HG03280 (cell line): ENCODE results near the gene MATN1.
A peak's percentile ranks its signal among the peaks of the same experiment; 100 is the strongest.

Experiments
- ATAC-seq: cut with Tn5 transposase; IDR thresholded peaks from one replicate; pipeline ENCODE4 v1.9.1; 2021; ENCODE audit warnings: mild to moderate bottlenecking, moderate library complexity; ENCODE audit not compliant: unreplicated experiment

MATN1 gene

DNA sequence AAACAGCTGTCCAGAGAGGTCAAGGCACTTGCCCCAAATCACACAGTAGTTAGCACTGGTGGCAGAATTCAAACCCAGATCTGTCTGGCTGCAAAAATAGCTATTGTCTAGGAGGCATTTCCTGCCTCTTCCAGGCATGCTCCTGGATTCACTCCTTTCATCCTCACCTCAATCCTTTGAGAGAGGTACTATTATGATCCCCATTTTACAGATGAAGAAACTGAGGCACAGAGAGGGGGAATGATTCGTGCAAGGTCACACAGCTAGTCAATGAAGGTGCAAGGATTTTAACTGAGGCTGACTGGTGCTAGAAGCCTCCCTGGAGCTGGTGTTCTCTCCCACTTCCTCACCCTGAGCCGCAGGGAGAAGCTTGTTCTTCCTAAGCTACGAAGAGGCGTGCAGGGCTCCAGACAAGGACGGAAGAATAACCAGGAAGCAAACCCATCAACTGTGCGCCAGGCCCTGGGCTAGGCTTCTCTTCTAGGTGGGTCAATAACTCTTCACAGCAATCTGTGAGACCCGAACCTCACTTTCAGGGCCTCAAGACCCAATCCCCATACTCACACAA, 34.8 kb upstream of the MATN1 start:
- ATAC-seq: no peak

DNA sequence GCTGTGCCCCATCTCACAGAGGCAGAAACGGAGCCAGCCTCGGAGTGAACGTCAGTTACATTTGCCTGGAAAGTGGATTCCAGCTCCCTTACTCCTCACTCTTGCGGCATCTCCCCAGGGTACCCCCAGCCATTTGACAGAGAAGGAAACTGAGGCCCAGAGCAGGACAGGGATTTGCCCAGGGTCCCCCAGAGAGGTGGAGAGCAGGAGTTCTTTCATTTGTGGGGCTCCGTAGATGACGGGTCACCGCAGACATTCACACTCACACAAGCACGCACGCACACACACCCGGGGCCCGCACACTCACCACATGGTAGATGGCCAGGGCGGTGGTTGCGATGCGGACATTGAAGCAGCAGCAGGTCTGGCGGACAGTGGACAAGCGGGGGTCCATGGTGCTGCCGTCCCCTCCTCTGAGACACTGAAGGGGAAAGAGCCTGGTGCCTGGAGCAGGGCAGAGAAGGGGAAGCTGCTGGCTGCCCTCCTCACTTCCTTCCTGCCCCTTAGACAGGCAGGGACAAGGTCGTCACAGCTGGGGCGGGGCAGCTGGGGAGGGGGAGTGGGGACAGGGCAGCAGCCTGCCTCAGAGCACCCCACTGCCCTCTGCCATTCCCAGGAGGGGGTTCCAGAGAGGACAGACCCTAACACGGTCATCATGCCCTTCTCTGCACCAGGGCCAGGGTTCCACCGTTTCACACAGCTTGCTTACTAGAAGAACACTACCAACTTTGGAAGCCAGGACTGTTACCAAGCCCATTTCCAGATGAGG, 34.2 kb upstream of the MATN1 start, which contains the start of gene LAPTM5:
Gene LAPTM5 (minus strand): TSS at position 423 of the 769 bp plus-strand sequence. CDS start 29 bp downstream, at position 394.
- ATAC-seq: no peak

DNA sequence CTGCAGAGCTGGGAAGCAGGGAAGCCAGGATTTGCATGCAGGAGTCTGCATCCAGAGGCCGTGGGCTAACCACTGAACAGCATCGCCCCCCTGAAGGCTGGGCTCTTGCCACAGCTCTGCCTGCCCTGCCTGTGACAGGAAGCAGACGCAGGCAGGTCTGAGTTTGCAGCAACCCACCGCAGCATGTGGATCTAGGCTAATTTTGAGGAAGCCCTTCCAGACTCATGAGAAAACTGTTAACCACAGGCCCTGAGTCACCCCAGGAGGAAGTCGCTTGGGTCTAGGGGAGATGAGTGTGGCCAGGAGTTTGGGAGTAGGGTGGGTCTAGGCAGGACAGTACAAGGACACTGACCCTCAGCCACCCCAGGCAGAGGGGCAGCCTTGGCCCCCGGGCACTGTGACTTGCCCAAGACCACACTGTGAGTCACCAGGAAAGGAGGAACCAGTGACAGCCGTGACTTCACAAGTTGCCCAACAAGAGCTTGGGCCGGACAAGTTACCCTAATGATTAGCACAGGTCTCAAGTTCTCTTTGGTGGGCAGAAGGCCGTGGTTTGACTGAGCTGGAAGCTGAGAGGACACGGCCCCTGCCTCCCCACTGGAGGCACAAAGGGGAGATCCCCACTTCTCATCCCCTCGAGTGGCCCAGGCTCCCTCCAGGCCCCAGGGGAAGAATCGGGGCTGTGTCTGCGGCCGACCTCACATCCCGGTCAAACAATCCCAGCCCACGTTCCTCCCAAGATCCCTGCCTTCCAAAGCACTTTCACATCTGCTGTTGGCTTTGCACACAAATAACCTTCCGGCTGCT, 33.4 kb upstream of the MATN1 start:
- no peak for ATAC-seq

DNA sequence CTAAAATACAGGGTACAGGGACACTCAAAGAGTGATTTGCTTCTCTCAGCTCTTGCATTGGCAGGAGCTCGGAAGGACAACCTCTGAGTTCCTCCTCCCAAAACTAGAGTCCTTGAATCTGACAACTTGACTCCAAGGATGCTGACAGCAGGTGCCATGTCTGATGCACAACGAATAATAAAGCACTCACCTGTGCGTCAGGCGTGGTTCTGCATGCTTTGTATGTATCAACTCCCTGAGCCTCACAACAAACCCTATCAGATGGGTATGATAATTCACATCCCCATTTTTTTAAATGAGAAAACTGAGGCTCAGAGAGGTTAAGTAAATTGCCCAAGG, 32.8 kb upstream of the MATN1 start:
- no peak for ATAC-seq

DNA sequence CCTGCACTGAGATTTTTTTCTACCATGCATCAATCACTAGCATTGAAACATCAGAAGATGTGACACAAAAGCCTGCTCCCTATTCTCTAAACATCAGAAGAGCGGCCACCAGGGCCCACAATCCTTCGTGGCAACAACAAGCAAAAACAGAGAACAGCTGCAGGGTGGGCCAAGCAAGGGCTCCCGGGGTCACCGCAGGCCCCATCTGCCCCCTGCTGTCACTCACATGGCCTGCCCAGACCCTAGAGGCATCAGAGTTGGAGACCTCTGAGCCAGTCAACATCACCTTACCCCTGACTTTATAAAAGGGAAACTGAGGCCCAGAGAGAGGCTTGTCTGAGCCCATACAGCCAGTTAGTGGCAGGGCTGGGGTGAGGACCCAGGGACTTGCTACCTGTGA, 32.4 kb upstream of the MATN1 start:
- no peak for ATAC-seq

DNA sequence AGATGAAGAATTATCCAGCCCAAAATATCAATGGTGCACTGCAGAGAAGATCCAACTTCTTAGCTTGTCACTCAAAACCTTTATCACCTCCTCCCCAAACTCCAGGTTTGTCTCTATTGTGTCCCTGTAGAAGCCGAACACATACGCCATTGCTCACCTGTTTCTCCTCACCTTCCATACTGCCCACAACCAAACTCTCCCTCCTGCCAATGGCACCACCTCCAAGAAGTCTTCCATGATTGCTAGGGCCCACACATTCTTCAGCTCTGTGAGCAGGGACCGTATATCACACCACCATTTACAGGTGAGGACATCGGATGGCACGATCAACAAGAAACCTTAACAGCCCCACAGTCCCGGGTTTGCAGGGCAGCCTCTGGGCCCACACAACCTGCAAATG, 31.9 kb upstream of the MATN1 start:
- no peak for ATAC-seq

DNA sequence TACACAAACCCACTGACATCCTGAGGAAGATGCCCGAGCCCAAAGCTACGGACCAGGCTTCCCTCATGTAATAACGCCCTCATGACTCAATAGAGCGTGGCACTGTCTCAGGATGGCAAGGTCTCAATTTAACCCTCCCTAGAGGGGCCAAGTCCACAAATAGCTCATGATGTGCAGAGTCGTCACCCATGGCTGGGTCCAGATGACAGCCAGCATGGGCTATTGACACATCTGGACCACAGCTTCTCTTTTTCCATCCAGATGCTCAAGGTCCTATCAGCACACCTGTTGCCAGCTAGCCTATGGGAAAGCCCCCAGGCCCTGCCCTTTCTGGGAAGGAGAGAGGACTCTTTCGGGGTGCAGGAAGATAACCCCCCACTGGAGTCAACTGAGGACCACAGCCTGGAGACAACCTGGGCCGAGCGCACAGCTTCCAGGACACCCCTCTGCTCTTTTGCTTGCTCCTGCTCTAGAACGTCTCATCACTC, 31.3 kb upstream of the MATN1 start:
- ATAC-seq: peak; percentile 51

DNA sequence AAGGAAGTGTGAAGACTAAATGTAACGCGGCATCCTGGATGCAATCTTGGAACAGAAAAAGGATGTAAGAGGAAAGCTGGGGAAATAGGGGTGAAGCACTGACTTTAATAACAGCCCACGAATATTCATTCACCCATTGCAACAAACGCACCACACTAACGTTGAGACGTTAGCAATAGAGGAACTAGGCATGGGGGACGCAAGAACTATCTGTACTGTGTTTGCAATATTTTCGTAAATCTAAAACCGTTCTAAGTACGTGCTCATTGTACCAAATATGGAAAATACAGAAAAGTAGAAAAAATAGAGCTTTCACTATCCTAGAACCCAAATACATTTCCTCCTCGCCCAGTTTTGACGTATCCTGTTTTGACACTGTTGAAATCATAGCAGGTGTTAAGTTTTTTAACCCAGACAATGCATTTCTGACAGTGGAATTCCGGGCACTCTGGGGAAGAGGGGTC, 30.3 kb upstream of the MATN1 start:
- no peak for ATAC-seq

DNA sequence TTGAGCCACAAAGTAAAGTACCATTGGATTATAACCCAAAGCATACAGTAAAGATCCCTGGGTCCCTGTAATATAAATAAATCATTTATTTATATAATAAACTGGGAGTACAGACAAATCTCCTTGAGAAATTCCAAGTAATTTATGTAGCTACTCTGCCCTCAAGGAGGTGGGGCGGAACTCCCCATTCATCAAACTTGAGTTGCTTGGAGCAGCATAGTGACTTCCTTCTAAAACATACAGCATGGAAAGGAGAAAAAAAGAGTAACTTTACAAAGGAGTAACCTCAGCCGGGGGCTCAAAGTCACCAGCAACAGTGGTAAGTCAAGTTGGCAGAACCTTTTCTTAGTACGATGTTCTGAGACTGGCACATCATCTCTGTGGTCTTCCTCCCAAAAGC, 29.7 kb upstream of the MATN1 start:
- no peak for ATAC-seq

DNA sequence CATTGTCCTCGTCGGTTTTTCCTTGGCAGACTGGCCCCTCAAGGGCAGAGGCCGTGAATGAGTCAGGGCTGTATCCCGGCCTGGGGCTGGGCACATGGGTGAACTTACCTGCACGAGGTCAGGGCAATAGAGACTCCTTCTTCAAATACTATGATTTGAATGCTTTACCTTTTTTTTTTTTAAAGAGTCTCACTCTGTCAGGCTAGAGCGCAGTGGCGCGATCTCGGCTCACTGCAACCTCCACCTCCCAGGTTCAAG, 29.2 kb upstream of the MATN1 start:
- no peak for ATAC-seq

DNA sequence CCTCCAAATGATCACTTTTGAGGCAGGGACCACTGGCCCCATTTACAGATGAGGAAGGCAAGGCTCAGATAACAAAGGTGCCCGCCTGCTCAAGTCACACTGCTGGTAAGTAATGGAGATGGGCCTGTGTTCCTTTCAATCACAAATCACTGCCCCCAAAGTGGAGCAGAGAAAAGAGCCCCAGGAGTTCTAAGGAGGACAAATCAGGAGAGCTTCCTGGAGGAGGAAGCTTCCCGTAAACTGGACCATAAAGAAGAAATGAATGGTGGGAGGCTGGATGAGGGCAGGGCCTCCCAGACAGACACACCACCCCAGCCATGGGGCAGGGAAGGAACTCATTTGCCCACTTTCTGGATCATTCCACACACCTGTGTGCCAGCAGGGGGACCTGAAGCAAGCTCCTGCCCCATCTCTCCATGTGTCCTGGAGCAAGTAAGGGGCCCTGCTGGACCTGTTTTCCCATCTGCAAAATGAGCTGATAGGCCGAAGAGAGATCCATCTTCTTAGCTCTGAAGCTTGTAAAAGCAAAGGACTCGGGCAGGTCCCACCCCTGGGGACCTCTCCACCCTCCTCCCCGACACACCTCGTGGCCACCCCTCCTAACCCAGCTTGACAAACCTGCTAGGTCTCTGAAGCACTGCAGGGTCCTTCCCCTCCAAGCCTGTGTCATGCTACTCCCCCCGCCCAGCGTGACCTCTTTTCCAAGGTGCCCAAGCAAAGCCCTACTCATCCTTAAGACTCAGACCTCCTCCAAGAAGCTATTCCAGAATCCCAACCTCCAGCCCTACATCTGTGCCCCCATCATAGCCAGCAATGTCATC, 28.7 kb upstream of the MATN1 start:
- no peak for ATAC-seq

DNA sequence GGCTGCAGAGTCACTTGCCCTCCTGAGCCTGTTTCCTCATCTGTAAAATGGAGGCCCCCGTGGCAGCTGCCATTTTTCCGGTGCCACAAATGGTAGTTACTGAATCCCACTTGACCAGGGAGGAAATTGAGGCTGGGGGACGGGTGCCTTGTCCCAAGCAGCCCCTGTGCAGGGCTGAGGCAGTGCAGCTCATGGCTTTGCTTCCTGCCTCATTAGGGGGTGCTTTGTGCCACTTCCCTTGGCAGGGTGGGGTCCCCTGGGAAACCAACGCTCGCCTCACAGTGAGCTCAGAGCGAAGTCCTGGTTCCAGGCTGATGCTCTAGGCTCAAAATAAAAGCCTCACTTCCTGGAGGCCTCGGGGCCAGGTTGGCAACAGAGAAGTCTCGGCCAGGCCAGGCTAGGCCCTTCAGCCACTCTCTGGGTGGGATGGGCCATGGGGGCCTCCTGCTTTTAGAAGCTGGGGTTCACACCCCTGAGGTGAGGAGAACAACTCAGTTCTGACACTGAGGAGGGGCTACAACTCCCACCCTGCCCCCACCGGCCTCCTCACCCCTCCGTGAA, 27.4 kb upstream of the MATN1 start:
- ATAC-seq: no peak

DNA sequence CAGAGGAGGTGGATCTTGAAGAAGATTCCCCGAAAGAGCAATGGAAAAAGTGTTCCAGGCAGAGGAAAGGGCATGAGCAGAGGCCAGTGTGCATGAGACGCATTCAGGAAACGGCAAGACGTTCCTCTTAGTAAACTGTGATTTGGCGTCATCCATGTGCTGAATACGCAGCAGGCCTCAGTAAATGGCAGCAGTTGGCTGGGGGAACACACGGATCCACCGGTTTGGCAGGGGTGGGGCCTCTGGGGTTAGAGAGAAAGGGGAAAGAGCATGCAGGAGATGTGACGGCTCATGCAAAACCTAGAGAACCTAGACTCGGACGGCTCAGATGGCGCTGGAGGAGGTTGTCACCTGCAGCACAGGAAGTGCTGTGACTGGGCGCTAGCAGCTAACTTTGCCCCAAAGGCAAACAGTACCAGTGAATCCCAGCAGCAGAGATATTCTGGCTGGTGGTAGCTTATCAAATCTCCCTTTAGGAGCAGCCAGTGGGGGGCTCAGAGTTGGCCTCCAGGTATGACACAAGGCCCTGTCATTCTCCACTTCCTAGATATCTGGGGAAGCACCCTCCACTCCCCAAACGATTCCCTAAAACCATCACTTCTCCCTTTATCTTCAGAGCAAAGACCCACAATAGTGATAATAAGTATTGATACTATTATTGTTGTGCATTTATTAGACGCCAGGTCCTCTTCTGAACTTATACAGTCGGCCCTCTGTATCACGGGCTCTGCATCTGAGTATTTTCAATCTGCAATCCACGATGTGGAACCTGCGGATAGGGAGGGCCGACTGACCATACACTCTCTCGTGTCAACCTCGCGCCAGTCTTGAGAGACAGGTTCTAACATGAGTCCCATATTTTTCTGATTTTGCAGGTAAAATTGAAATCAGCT, 26.6 kb upstream of the MATN1 start:
- ATAC-seq: no peak

DNA sequence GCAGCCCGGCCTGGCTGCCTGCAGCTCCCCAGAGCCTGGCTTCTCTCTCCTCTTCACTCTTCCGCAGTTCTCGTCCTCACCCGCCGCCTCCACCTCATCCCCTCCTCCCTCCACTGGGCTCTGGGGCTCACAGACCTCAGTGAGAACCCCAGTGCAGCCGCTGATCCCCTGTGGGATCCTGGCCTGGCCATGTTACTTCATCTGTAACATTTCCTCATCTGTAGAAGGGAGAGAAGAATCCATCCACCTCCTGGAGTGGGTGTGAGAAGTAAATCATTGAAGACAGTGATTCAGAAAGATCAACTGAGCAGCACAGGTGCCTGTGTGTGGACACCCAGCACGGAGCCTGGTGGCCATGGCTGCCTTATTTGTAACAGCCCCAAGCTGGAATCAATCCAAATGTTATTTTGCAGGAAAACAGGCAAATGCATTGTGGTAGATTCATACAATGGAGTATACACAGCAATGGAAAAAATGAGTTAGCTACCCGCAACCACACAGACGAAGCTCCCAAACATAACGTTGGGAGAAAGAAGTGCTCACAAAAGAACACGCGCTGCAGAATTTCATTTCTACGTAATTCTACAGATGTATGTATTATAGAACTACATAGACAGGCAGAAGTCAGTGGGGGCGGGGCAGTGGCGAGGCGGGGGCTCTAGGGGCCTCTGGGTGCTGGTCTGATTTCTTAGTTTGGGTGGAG, 25.5 kb upstream of the MATN1 start:
- ATAC-seq: no peak

DNA sequence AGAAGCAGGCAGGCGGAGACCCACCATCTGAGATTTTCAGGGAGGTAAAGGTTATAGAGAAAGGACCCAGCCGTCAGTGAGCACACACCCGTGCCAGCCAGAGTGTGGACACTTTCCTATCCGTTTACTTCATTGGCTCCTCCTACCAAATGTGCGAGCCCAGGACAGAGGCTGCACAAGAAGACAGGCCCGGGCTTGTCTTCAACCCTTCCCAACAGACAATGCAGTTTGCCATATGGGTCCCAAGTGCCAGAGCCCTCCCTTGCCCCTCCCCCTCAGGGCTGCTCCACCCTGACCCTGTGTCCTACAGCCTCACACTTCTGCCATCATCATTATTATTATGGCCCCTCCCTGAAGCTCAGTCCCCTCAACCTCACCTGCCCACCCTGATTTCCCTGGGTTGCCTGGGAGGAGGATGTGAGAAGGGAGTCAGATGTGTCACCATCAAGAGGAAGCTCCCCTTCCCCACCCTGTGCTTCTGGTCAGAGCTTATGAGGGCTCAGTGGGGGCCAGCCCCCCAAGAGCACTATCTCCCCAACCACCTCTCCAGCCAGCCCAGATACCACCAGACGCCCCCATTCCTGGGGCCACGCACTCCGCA, 24.8 kb upstream of the MATN1 start:
- ATAC-seq: no peak

DNA sequence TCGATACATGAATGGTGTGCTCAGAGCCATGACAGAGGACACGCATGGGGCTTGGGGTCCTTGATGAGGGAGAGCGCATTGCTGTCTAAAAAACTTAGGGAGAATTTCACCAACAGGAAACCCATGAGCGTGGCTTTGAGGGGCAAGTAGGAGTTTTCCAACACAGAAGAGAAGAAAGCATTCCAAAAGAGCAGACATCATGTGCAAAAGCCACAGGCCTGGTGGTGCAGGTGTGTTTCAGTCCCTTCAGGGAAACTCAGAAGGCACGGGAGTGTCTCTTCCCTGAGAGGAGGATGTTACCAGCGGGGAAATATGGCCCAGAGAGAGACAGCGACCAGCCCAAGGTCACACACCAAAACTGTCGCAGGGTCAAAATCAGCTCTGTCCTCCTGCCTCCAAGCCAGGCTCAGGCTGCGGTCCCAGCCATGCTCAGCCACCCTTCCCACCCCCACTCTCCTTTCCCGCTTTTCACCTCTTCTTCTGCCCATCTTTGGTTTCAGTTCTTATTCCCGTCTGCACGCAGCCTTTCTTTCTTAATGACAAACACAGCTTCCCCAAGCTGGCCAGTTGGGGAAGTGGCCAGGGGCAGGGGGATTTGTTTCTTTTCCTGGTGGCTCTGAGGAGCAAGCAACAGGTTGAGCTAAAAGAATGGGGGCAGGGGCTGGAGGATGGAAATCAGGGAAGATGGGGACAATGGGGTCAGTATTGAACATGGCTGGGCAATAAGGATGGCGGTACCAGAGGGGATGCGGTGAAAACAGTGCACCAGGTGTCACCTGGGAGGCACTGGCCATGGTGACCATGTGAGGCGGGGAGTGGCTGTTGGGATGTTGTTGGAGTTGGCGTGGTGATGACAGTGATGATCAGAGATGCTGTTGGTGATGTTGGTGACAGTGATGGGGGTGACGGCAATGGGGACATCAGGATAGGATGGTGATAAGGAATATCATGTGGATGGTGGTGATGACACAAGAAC, 23.9 kb upstream of the MATN1 start:
- ATAC-seq: no peak

DNA sequence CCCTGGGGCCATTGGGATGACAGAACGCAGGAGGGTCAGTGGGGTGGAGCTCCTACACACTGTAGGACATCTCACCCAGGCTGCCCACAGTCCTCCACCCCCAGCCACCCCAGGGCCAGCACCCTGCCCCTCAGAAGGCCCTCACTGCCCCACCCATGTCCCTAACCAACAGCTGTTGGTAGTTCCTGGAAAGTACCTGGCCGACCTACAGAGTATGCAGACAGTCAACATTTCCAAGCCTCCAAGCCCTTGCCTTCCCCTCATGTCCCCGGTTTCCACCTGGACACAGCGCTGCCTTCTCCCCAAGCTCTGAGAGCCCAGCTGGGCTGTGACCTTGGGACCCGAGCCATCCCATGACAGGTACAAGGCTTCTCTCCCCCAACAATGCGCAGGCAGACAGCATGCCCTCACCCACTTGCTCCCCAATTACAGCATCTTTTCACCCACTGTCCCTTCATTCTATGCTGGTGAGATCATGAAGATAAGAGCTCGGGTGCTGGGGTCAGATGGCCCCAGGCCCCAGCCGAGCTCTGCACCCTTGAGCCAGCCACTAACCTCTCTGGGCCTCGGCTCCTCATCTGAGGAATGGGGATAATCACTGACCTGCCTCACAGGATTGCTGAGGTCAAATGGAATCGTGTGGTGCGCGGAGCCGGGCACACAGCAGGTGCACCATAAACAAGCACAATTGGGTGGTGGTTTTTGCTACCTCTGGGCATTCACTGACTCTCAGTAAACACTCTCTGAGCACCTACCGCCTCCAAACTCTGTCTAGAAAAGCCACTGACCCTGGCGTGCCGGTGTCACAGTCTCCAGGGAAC, 23.0 kb upstream of the MATN1 start:
- no peak for ATAC-seq
